ENCODE measurements around the gene XYLT1. TPM values are rescaled to one million over a fixed set of nuclear protein-coding genes. Genes with fewer than 3 reads are reported as not detected.

XYLT1 gene
- total RNA-seq, 1 experiment from 2014 or later, result 14.5 TPM

DNA sequence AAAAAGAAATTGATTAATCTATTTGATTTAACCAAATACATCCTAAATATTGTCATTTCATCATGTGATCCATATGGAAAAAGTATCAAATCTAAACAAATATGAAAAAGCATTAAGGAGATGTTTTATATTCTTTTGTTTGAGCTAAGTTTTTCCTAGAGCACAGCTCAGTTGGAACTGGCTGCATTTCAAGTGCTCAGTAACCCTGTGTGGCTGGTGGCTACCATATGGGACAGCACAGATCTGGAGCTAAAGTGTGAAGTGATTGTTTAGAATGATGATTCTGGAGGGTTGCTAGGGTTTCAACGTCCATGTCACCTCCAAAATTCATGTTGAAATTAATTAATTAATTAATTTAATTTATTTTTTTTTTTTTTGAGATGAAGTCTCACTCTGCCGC is 137.5 kb downstream of the XYLT1 start:
- H3K27ac ChIP-seq (ENCODE audit: insufficient read length, low read depth, low read length), result no peak overlapping the region
- no peak overlapping the region for H3K18ac ChIP-seq (ENCODE audit: insufficient read length, low read depth, low read length)
- Mint-ChIP-seq H3K27me3 (ENCODE audit: low read depth) (no peaks in the 10 kb centered on the region), H3K4me3 (no peak overlapping the region), H3K9me3 (no peaks in the 10 kb centered on the region), H3K27ac (no peak overlapping the region), H3K4me1 (peaks cover 5% of the 10 kb centered on the region in 2 experiments; a peak in 3 of 4 replicates), H3K36me3 (ENCODE audit: insufficient read depth in 1 of 3, low read depth in 3 of 3) (peaks cover 0 to 2% (median 1%) of the 10 kb centered on the region in 3 experiments; a peak in 2 of 7 replicates)
- H2BK120ac ChIP-seq (ENCODE audit: low read depth, low read length, poor library complexity, severe bottlenecking), result no peak overlapping the region
- no peak for DNase-seq
- H3K79me1 ChIP-seq (ENCODE audit: insufficient read depth, low read depth, low read length, poor library complexity, severe bottlenecking), result no peaks in the 10 kb centered on the region
- H3K9ac ChIP-seq (ENCODE audit: extremely low read depth, insufficient read length, low read length), result no peak overlapping the region
- H3K23ac ChIP-seq (ENCODE audit: insufficient read length, low read depth, low read length), result no peak overlapping the region
- H2AK5ac ChIP-seq (ENCODE audit: insufficient read length, low read length), result no peak overlapping the region
- no peaks in the 10 kb centered on the region for H3K27me3 ChIP-seq (ENCODE audit: insufficient read depth, low read length)
- H2BK5ac ChIP-seq (ENCODE audit: insufficient read length, low read length), result no peak overlapping the region
- H4K91ac ChIP-seq (ENCODE audit: insufficient read length, low read depth, low read length), result no peak overlapping the region
- H3K14ac ChIP-seq (ENCODE audit: insufficient read depth, low read length), result no peak overlapping the region
- no CpG with 5 or more reads among the region's 2 CpGs for WGBS (ENCODE audit: extremely low coverage, insufficient read length, low lambda C conversion rate)
- TF ChIP-seq, protein P1, sequence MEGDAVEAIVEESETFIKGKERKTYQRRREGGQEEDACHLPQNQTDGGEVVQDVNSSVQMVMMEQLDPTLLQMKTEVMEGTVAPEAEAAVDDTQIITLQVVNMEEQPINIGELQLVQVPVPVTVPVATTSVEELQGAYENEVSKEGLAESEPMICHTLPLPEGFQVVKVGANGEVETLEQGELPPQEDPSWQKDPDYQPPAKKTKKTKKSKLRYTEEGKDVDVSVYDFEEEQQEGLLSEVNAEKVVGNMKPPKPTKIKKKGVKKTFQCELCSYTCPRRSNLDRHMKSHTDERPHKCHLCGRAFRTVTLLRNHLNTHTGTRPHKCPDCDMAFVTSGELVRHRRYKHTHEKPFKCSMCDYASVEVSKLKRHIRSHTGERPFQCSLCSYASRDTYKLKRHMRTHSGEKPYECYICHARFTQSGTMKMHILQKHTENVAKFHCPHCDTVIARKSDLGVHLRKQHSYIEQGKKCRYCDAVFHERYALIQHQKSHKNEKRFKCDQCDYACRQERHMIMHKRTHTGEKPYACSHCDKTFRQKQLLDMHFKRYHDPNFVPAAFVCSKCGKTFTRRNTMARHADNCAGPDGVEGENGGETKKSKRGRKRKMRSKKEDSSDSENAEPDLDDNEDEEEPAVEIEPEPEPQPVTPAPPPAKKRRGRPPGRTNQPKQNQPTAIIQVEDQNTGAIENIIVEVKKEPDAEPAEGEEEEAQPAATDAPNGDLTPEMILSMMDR (conservative IDR thresholded peaks at IDR 0.05), result no peak
- no peaks in the 10 kb centered on the region for H4K20me1 ChIP-seq (ENCODE audit: control insufficient read depth, insufficient read depth, insufficient read length)
- no peak overlapping the region for H2BK12ac ChIP-seq (ENCODE audit: insufficient read length, low read depth, low read length)
- H2BK20ac ChIP-seq (ENCODE audit: low read depth, low read length, poor library complexity, severe bottlenecking), result no peak overlapping the region
- H2BK15ac ChIP-seq (ENCODE audit: low read depth, low read length), result no peak overlapping the region
- H3K4ac ChIP-seq (ENCODE audit: low read depth, low read length), result no peak overlapping the region
- no peaks in the 10 kb centered on the region for H3K23me2 ChIP-seq (ENCODE audit: insufficient read length, low read depth, low read length, poor library complexity, severe bottlenecking)
- H3K4me2 ChIP-seq (ENCODE audit: insufficient read depth, insufficient read length, low read length), result no peak overlapping the region
- no peaks in the 10 kb centered on the region for H3K4me1 ChIP-seq (ENCODE audit: insufficient read depth, low read length)
- H2AFZ ChIP-seq (ENCODE audit: low read length), result no peak overlapping the region
- H3K56ac ChIP-seq (ENCODE audit: insufficient read length, low read depth, low read length), result no peak overlapping the region
- H3K79me2 ChIP-seq (ENCODE audit: insufficient read depth, low read length), result no peaks in the 10 kb centered on the region
- no peak overlapping the region for H3T11ph ChIP-seq (ENCODE audit: low read length)
- H3K9me3 ChIP-seq (ENCODE audit: control insufficient read depth, low read depth, low read length), result no peaks in the 10 kb centered on the region
- H4K8ac ChIP-seq (replicated peaks; ENCODE audit: insufficient read length, low read depth, low read length), result no peak overlapping the region
- no peak overlapping the region for H4K5ac ChIP-seq (ENCODE audit: insufficient read length, low read depth, low read length)

Data from H9 (cell line).